HG03097 (cell line): ENCODE data around the gene ATP7B.

Source experiments
- ATAC-seq: cut with Tn5 transposase; IDR thresholded peaks from one replicate; pipeline ENCODE4 v1.9.1; 2021; ENCODE audit not compliant: unreplicated experiment, low FRiP score

The ATP7B gene

DNA sequence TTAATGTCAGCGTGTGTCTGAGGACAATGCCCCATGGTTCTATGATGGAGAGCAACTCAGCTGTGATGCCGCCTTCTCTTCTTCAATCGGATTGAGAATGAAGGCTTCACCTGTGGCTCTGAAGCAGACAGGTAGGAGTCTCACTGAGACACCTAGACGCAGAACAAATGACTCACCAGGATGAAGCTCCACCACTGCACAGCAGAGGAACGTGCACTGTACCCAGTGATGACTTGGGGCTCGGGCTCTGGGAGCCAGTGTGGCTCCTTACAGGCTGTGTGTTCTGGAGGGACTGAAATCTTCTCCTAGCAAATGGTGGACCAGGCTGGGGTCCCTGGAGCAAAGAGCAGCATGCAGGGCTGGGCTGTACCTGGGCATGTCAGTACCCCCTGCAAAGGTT, 105.5 kb downstream of the ATP7B start:
- ATAC-seq = no peak

DNA sequence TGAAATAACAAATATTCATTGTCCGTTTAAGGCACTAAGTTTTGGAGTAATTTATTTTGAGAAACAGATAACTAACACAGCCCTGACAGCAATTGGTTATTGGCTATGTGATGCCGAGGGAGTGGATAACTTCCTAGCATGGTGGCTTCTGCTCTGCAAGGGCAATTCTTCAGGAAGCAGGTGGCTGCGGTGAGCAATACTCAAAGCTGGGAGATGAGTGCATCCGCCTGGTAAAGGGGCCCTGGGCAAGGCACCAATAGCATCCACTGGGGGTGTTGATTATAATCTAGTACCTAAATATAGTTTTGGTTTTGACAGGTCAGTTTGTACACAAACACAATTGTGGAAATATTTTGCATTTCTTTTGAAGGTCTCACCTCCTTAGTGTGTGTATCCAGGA, 108.5 kb downstream of the ATP7B start:
- no peak for ATAC-seq

- no peak for ATAC-seq
Observed at GRCh38 chr13:51900471-51900870, 110.8 kb downstream of the ATP7B start.

- no peak for ATAC-seq
Observed at GRCh38 chr13:51895906-51896888, 115.1 kb downstream of the ATP7B start.

GRCh38 chr13:51894239-51894638, 117.0 kb downstream of the ATP7B start:
- no peak for ATAC-seq

- no peak for ATAC-seq
Observed at GRCh38 chr13:51892657-51893056, 118.6 kb downstream of the ATP7B start.

- ATAC-seq = no peak
Observed at GRCh38 chr13:51887468-51887867, 123.8 kb downstream of the ATP7B start.

GRCh38 chr13:51885651-51886050, 125.6 kb downstream of the ATP7B start:
- ATAC-seq = no peak

- ATAC-seq = no peak
Observed at GRCh38 chr13:51883226-51883600, 128.0 kb downstream of the ATP7B start.
